HCT116 (cell line): ENCODE measurements around the gene AIF1L.

Source experiments
- CEBPB ChIP-seq: IDR thresholded peaks from 2 replicates; pipeline ENCODE4 v1.6.1; 2012; ENCODE audit warnings: low read depth
- ELF1 ChIP-seq: IDR thresholded peaks from 2 replicates; pipeline ENCODE4 v1.6.1; 2012; ENCODE audit warnings: low read depth, borderline replicate concordance
- EZH2phosphoT487 ChIP-seq: fragments of 200-600 bp; IDR thresholded peaks from 2 replicates; pipeline ENCODE4 v1.6.1; 2018; ENCODE audit warnings: antibody characterized with exemption, borderline replicate concordance
- JUND ChIP-seq: IDR thresholded peaks from 2 replicates; pipeline ENCODE4 v1.6.1; 2012
- POLR2A ChIP-seq: IDR thresholded peaks from 2 replicates; pipeline ENCODE4 v1.7.0; 2011; ENCODE audit warnings: borderline replicate concordance; ENCODE audit not compliant: insufficient read depth, insufficient read length; ENCODE audit errors: extremely low read depth
- POLR2AphosphoS5 ChIP-seq: IDR thresholded peaks from 2 replicates; pipeline ENCODE4 v1.6.1; 2011; ENCODE audit warnings: mild to moderate bottlenecking, low read depth, low read length, moderate library complexity
- RAD21 ChIP-seq: IDR thresholded peaks from 2 replicates; pipeline ENCODE4 v1.6.1; 2012; ENCODE audit warnings: low read depth, mild to moderate bottlenecking
- TF ChIP-seq, protein P1 (sequence below), 3 experiments: fragments of 200-600 bp in 1 of 3; sonication (generic) in 1 of 3; IDR thresholded peaks in 2 of 3; conservative IDR thresholded peaks in 1 of 3; 2 replicates each; pipeline ENCODE4 v1.5.1; 2012 to 2017; ENCODE audit warnings: low read depth in 2 of 3, low read length in 2 of 3, antibody characterized with exemption in 1 of 3, borderline replicate concordance in 1 of 3, control low read depth in 1 of 3, mild to moderate bottlenecking in 1 of 3, mixed read lengths in 1 of 3, mixed run types in 1 of 3, moderate library complexity in 1 of 3; ENCODE audit not compliant: insufficient read depth in 1 of 3
- TF ChIP-seq, protein P2 (sequence below): IDR thresholded peaks from 2 replicates; pipeline ENCODE4 v1.6.1; 2012; ENCODE audit warnings: low read depth
- TF ChIP-seq, protein P3 (sequence below): IDR thresholded peaks from 2 replicates; pipeline ENCODE4 v1.6.1; 2012

DNA sequence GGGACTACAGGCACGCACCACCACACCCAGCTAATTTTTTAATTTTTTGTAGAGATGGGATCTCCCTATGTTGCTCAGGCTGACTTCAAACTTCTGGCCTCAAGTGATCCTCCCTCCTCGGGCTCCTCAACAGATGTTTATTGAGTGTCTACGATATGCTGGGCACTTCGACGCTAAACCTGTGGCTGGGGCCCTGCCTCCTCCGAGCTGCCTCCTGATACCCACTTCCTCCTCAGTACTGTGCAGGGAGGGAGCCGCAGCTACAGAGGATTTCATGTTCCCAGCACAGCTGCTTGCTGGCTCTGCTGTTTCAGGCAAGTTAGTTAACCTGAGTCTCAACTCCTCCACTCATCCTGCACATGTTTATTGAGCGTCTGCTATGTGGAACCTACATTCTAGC is 9.6 kb downstream of the AIF1L start:
- TF ChIP-seq, protein P1, sequence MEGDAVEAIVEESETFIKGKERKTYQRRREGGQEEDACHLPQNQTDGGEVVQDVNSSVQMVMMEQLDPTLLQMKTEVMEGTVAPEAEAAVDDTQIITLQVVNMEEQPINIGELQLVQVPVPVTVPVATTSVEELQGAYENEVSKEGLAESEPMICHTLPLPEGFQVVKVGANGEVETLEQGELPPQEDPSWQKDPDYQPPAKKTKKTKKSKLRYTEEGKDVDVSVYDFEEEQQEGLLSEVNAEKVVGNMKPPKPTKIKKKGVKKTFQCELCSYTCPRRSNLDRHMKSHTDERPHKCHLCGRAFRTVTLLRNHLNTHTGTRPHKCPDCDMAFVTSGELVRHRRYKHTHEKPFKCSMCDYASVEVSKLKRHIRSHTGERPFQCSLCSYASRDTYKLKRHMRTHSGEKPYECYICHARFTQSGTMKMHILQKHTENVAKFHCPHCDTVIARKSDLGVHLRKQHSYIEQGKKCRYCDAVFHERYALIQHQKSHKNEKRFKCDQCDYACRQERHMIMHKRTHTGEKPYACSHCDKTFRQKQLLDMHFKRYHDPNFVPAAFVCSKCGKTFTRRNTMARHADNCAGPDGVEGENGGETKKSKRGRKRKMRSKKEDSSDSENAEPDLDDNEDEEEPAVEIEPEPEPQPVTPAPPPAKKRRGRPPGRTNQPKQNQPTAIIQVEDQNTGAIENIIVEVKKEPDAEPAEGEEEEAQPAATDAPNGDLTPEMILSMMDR (IDR thresholded peaks at IDR 0.05 in 2 of 3, conservative IDR thresholded peaks at IDR 0.05 in 1 of 3; ENCODE audit: borderline replicate concordance in 1 of 3, insufficient read depth in 1 of 3, low read depth in 2 of 3, low read length in 2 of 3), result no peak
- TF ChIP-seq, protein P2, sequence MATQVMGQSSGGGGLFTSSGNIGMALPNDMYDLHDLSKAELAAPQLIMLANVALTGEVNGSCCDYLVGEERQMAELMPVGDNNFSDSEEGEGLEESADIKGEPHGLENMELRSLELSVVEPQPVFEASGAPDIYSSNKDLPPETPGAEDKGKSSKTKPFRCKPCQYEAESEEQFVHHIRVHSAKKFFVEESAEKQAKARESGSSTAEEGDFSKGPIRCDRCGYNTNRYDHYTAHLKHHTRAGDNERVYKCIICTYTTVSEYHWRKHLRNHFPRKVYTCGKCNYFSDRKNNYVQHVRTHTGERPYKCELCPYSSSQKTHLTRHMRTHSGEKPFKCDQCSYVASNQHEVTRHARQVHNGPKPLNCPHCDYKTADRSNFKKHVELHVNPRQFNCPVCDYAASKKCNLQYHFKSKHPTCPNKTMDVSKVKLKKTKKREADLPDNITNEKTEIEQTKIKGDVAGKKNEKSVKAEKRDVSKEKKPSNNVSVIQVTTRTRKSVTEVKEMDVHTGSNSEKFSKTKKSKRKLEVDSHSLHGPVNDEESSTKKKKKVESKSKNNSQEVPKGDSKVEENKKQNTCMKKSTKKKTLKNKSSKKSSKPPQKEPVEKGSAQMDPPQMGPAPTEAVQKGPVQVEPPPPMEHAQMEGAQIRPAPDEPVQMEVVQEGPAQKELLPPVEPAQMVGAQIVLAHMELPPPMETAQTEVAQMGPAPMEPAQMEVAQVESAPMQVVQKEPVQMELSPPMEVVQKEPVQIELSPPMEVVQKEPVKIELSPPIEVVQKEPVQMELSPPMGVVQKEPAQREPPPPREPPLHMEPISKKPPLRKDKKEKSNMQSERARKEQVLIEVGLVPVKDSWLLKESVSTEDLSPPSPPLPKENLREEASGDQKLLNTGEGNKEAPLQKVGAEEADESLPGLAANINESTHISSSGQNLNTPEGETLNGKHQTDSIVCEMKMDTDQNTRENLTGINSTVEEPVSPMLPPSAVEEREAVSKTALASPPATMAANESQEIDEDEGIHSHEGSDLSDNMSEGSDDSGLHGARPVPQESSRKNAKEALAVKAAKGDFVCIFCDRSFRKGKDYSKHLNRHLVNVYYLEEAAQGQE, result no peak
- no peak for TF ChIP-seq EZH2phosphoT487
- TF ChIP-seq CEBPB, result no peak
- TF ChIP-seq JUND, result no peak
- TF ChIP-seq ELF1, result no peak
- no peak for TF ChIP-seq POLR2A
- TF ChIP-seq, protein P3, sequence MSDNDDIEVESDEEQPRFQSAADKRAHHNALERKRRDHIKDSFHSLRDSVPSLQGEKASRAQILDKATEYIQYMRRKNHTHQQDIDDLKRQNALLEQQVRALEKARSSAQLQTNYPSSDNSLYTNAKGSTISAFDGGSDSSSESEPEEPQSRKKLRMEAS, result no peak
- TF ChIP-seq POLR2AphosphoS5, result no peak
- TF ChIP-seq RAD21, result no peak
